HG02610 (cell line): ENCODE measurements around the gene SLC25A23.

Experiments used
- ATAC-seq: cut with Tn5 transposase; IDR thresholded peaks from one replicate; pipeline ENCODE4 v1.9.1; 2021; ENCODE audit warnings: mild to moderate bottlenecking, moderate library complexity; ENCODE audit not compliant: unreplicated experiment

Gene SLC25A23

GRCh38 chr19:6425732-6426620 lies 33.6 kb downstream of the SLC25A23 start:
- ATAC-seq, result no peak

- ATAC-seq, result peak; percentile 88
Measured at GRCh38 chr19:6424939-6425731, 34.5 kb downstream of the SLC25A23 start.

GRCh38 chr19:6424195-6424938 lies 35.2 kb downstream of the SLC25A23 start, which contains the start of gene KHSRP:
Gene KHSRP, minus strand, starts transcription at chr19:6424811. Its CDS starts 110 bp downstream, at chr19:6424701.
- no peak for ATAC-seq

- no peak for ATAC-seq
Measured at GRCh38 chr19:6423499-6424194, 35.9 kb downstream of the SLC25A23 start.

GRCh38 chr19:6421075-6422014 lies 38.2 kb downstream of the SLC25A23 start:
- ATAC-seq, result no peak

GRCh38 chr19:6418562-6418932 lies 41.0 kb downstream of the SLC25A23 start:
- ATAC-seq, result no peak

- ATAC-seq, result no peak
Measured at GRCh38 chr19:6417713-6418561, 41.7 kb downstream of the SLC25A23 start.

GRCh38 chr19:6416658-6417405 lies 42.8 kb downstream of the SLC25A23 start:
- ATAC-seq, result no peak

- no peak for ATAC-seq
Measured at GRCh38 chr19:6415591-6416190, 43.9 kb downstream of the SLC25A23 start.

GRCh38 chr19:6414793-6415590 lies 44.6 kb downstream of the SLC25A23 start:
- ATAC-seq, result no peak

- no peak for ATAC-seq
Measured at GRCh38 chr19:6413721-6414643, 45.6 kb downstream of the SLC25A23 start.

GRCh38 chr19:6413291-6413690 lies 46.3 kb downstream of the SLC25A23 start:
- ATAC-seq, result no peak

GRCh38 chr19:6412447-6413091 lies 47.0 kb downstream of the SLC25A23 start:
- no peak for ATAC-seq

- no peak for ATAC-seq
Measured at GRCh38 chr19:6412061-6412446, 47.5 kb downstream of the SLC25A23 start.

GRCh38 chr19:6409346-6409745 lies 50.2 kb downstream of the SLC25A23 start:
- ATAC-seq, result no peak
